HepG2 (cell line): ENCODE measurements around the gene PXK. TPM values are rescaled to one million over a fixed set of nuclear protein-coding genes. Genes with fewer than 3 reads are reported as not detected.

Experiments
- ATM ChIP-seq: fragments of 450-650 bp; IDR thresholded peaks from 2 replicates; pipeline ENCODE4 v1.7.1; 2017; ENCODE audit warnings: mild to moderate bottlenecking, borderline replicate concordance
- GABPB1 ChIP-seq: IDR thresholded peaks from 2 replicates; pipeline ENCODE4 v1.6.1; 2016; ENCODE audit warnings: mild to moderate bottlenecking, missing genetic modification reagents, moderate library complexity, missing compliant biosample characterization
- HOXA5 ChIP-seq: sonication (generic); formaldehyde crosslinking; IDR thresholded peaks from 2 replicates; pipeline ENCODE4 v1.4.0; 2020; ENCODE audit warnings: missing genetic modification reagents
- NCOA5 ChIP-seq: sonication (generic); formaldehyde crosslinking; IDR thresholded peaks from 2 replicates; pipeline ENCODE4 v1.4.0; 2020; ENCODE audit warnings: missing genetic modification reagents
- NFE2 ChIP-seq: sonication (generic); formaldehyde crosslinking; IDR thresholded peaks from 2 replicates; pipeline ENCODE4 v1.4.0; 2020; ENCODE audit warnings: missing genetic modification reagents
- PHF20 ChIP-seq: sonication (generic); formaldehyde crosslinking; IDR thresholded peaks from 2 replicates; pipeline ENCODE4 v1.5.0; 2020; ENCODE audit warnings: mild to moderate bottlenecking, missing genetic modification reagents
- RNF2 ChIP-seq: fragments of 450-650 bp; conservative IDR thresholded peaks from 2 replicates; pipeline ENCODE4 v1.6.1; 2016; ENCODE audit warnings: low read depth
- SNAPC4 ChIP-seq: sonication (generic); formaldehyde crosslinking; IDR thresholded peaks from 2 replicates; pipeline ENCODE4 v1.4.0; 2020; ENCODE audit warnings: mild to moderate bottlenecking, missing genetic modification reagents
- TFDP2 ChIP-seq: sonication (generic); formaldehyde crosslinking; IDR thresholded peaks from 2 replicates; pipeline ENCODE4 v1.4.0; 2020; ENCODE audit warnings: missing genetic modification reagents
- TP53 ChIP-seq: sonication (generic); formaldehyde crosslinking; conservative IDR thresholded peaks from 2 replicates; pipeline ENCODE4 v1.4.0; 2020; ENCODE audit warnings: missing genetic modification reagents
- ZFP1 ChIP-seq: IDR thresholded peaks from 2 replicates; pipeline ENCODE4 v1.6.1; 2016
- ZGPAT ChIP-seq: IDR thresholded peaks from 2 replicates; pipeline ENCODE4 v1.6.1; 2016; ENCODE audit warnings: mild to moderate bottlenecking
- ZNF143 ChIP-seq: sonication (generic); formaldehyde crosslinking; IDR thresholded peaks from 2 replicates; pipeline ENCODE4 v1.4.0; 2020; ENCODE audit warnings: missing genetic modification reagents
- ZNF253 ChIP-seq: sonication (generic); formaldehyde crosslinking; IDR thresholded peaks from 2 replicates; pipeline ENCODE4 v1.8.0; 2022; ENCODE audit warnings: mild to moderate bottlenecking, missing genetic modification reagents, borderline replicate concordance
- ZNF33A ChIP-seq: sonication (generic); formaldehyde crosslinking; IDR thresholded peaks from 2 replicates; pipeline ENCODE4 v1.5.1; 2020; ENCODE audit warnings: missing genetic modification reagents, mild to moderate bottlenecking, moderate library complexity, borderline replicate concordance
- polyA plus RNA-seq, 8 experiments: library from polyadenylated mRNA; depleted of rRNA in 3 of 8; stranded (reverse) in 7 of 8; unstranded in 1 of 8; fragments of >200 nt; fragmentation: Illumina TruSeq in 4 of 8; extraction: Trizol in 4 of 8; gene quantifications; 2 replicates each; pipeline versions ENCODE4 v1.2.1 to v1.2.3, GENCODE V29; 2011 to 2016; ENCODE audit warnings: low read depth in 4 of 8, missing spikeins in 1 of 8, mixed read lengths in 1 of 8; ENCODE audit not compliant: insufficient read depth in 1 of 8
- total RNA-seq, 5 experiments: library from RNA; depleted of rRNA; stranded (reverse); fragments of >200 nt; fragmentation: Illumina TruSeq; extraction: Trizol; gene quantifications; 2 replicates each; pipeline ENCODE4 v1.2.3, GENCODE V29; 2016; ENCODE audit warnings: low read depth in 1 of 5

The PXK gene
- total and polyA plus RNA-seq, 2 of the 13 experiments (the other 11 are each of a cell fraction or from before 2014, with no cell fraction given): 6.4 to 18.6 TPM

GRCh38 chr3:58463181-58463941 lies 130.7 kb downstream of the PXK start (continued):
- TF ChIP-seq ZGPAT (CRISPR knock-in tag) (peak; percentile 58; the same call in 1 of the 2 replicates), PHF20 (0 out of 2 replicates have a peak, but pooled peaks have one; percentile 10), NCOA5 (CRISPR knock-in tag) (no peak), SNAPC4 (CRISPR knock-in tag) (no peak), NFE2 (CRISPR knock-in tag) (no peak), HOXA5 (CRISPR knock-in tag) (0 out of 2 replicates have a peak, but pooled peaks have one; percentile 28), ZNF33A (no peak), ZNF253 (no peak), ZNF143 (CRISPR knock-in tag) (no peak), RNF2 (no peak), TFDP2 (CRISPR knock-in tag) (0 out of 2 replicates have a peak, but pooled peaks have one; percentile 19), GABPB1 (CRISPR knock-in tag) (no peak), ZFP1 (no peak), TP53 (CRISPR knock-in tag) (no peak), ATM (no peak)
